ENCODE data around the gene BORCS8.

DNA sequence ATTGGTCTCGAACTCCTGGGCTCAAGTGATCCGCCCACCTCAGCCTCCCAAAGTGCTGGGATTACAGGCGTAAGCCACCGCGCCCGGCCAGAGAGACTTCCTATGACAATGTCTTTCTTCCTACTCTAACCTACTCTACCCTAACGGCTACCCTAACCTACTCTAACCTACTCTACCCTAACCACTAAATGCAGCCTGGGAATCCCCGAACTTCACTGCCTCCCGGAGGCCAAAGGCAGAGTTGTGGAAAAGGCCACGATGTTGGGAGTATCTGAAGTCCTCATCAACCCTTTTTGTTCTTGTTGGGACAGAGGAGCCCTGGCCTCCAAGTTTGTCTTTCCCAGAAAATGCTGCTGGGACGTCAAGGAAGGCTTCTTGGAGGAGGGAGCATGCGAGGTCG, 12.2 kb upstream of the BORCS8 start:
- no peak for TF ChIP-seq EZH2 (IDR thresholded peaks at IDR 0.05; ENCODE audit: insufficient read depth, poor library complexity, severe bottlenecking)
- TF ChIP-seq EZH2phosphoT487 (IDR thresholded peaks at IDR 0.05; ENCODE audit: insufficient read depth, low read depth) = no peak

All from GM23248 (cell line).